GM18508 (cell line): ENCODE results near the gene HDAC1.
"Not testable (repeated sequence)": the region's sequence is repeated elsewhere in the genome, so short reads cannot be mapped to it uniquely, and the experiment has no call there.

Experiments
- ATAC-seq: cut with Tn5 transposase; IDR thresholded peaks from one replicate; pipeline ENCODE4 v1.9.1; 2021; ENCODE audit warnings: moderate number of reproducible peaks; ENCODE audit not compliant: insufficient read depth, unreplicated experiment

HDAC1 gene

GRCh38 chr1:32273391-32274208 is 18.3 kb upstream of the HDAC1 start:
- no peak for ATAC-seq

GRCh38 chr1:32274646-32275340 is 17.1 kb upstream of the HDAC1 start:
- ATAC-seq = no peak

- no peak for ATAC-seq
Observed at GRCh38 chr1:32275424-32275823, 16.5 kb upstream of the HDAC1 start.

GRCh38 chr1:32276032-32276782 is 15.7 kb upstream of the HDAC1 start:
- no peak for ATAC-seq

GRCh38 chr1:32284777-32285176 is 7.1 kb upstream of the HDAC1 start:
- not testable (repeated sequence) for ATAC-seq

- ATAC-seq = no peak
Observed at GRCh38 chr1:32285658-32286057, 6.2 kb upstream of the HDAC1 start.

GRCh38 chr1:32286763-32287162 is 5.1 kb upstream of the HDAC1 start:
- no peak for ATAC-seq

- ATAC-seq = no peak
Observed at GRCh38 chr1:32289256-32289655, 2.6 kb upstream of the HDAC1 start.

- no peak for ATAC-seq
Observed at GRCh38 chr1:32291145-32291707, 657 bp upstream of the HDAC1 start.

GRCh38 chr1:32298211-32298610 is 6.3 kb downstream of the HDAC1 start:
- ATAC-seq = not testable (repeated sequence)

- no peak for ATAC-seq
Observed at GRCh38 chr1:32299327-32299726, 7.4 kb downstream of the HDAC1 start.

GRCh38 chr1:32303358-32303757 is 11.5 kb downstream of the HDAC1 start:
- ATAC-seq = no peak

GRCh38 chr1:32303997-32304622 is 12.2 kb downstream of the HDAC1 start:
- ATAC-seq = no peak

- ATAC-seq = no peak
Observed at GRCh38 chr1:32305310-32305709, 13.4 kb downstream of the HDAC1 start.

GRCh38 chr1:32307324-32307723 is 15.4 kb downstream of the HDAC1 start:
- no peak for ATAC-seq

- no peak for ATAC-seq
Observed at GRCh38 chr1:32309960-32310359, 18.1 kb downstream of the HDAC1 start.

- ATAC-seq = no peak
Observed at GRCh38 chr1:32311709-32312393, 20.0 kb downstream of the HDAC1 start.

- no peak for ATAC-seq
Observed at GRCh38 chr1:32316903-32317277, 25.0 kb downstream of the HDAC1 start.

- ATAC-seq = no peak
Observed at GRCh38 chr1:32318127-32318869, 26.4 kb downstream of the HDAC1 start.
